Lower lobe of right lung (tissue), 2 donors: ENCODE measurements around the gene RIIAD1. TPM values are rescaled to one million over a fixed set of nuclear protein-coding genes. Genes with fewer than 3 reads are reported as not detected.
A peak's percentile ranks its signal among the peaks of the same experiment; 100 is the strongest.
"Not testable (repeated sequence)": the region's sequence is repeated elsewhere in the genome, so short reads cannot be mapped to it uniquely, and the experiment has no call there.

Experiments
- ATAC-seq, 2 donors: fragments of 200-7000 bp; cut with Tn5 transposase; one replicate each; pipeline ENCODE4 v1.9.1; 2020 to 2022; ENCODE audit warnings: mild to moderate bottlenecking in 2 of 2, moderate library complexity in 2 of 2
- DNase-seq: peaks from one replicate; pipeline ENCODE4 v3.0.0-alpha.2; 2020
- H3K27ac ChIP-seq: fragments of 200-600 bp; one replicate; pipeline ENCODE4 v1.8.0; 2022
- H3K27me3 ChIP-seq: fragments of 200-600 bp; one replicate; pipeline ENCODE4 v1.8.0; 2022; ENCODE audit warnings: low read depth
- H3K36me3 ChIP-seq: fragments of 200-600 bp; one replicate; pipeline ENCODE4 v1.8.0; 2022; ENCODE audit warnings: mild to moderate bottlenecking
- H3K4me1 ChIP-seq: fragments of 200-600 bp; one replicate; pipeline ENCODE4 v1.8.0; 2022
- H3K4me3 ChIP-seq: fragments of 200-600 bp; one replicate; pipeline ENCODE4 v1.8.0; 2022; ENCODE audit warnings: mild to moderate bottlenecking
- H3K9me3 ChIP-seq: fragments of 200-600 bp; one replicate; pipeline ENCODE4 v1.8.0; 2022
- CTCF ChIP-seq: fragments of 200-600 bp; IDR thresholded peaks from one replicate; pipeline ENCODE4 v1.8.0; 2022; ENCODE audit warnings: antibody characterized with exemption, mild to moderate bottlenecking
- intact Hi-C: fragments of 100-400 bp; cut with DNase I; formaldehyde crosslinking; loops from one replicate; pipeline ENCODE4 v1.11.0; 2022
- total RNA-seq: library from RNA; stranded (reverse); fragmentation: NEBNext Ultra II Directional; extraction: Animal tissue kit (Norgen Biotek cat#: 25700); gene quantifications from one replicate; pipeline ENCODE4 v1.2.1, GENCODE V29; 2021
- donor health status: DM: no; HTN: yes; CAD: no; lungs with severe emphysema.

RIIAD1 gene
- total RNA-seq, 1 donor from 2014 or later = not detected

- Histone ChIP-seq H3K36me3 (peaks cover 43% of the 10 kb centered on the region), H3K27ac (no peak overlapping the region), H3K4me3 (no peak overlapping the region), H3K27me3 (no peaks in the 10 kb centered on the region), H3K4me1 (peaks cover 8% of the 10 kb centered on the region), H3K9me3 (no peaks in the 10 kb centered on the region)
- intact Hi-C loops = no loop called here
- no peak for TF ChIP-seq CTCF
- no peak for DNase-seq
- ATAC-seq = no peak
Observed at GRCh38 chr1:151760597-151761385, 39.5 kb downstream of the RIIAD1 start.

GRCh38 chr1:151762941-151763921 lies 41.9 kb downstream of the RIIAD1 start, which contains the start of gene MRPL9:
TSS of gene MRPL9 (minus strand) at chr1:151763496. CDS start at chr1:151763479, 17 bp downstream.
- peak within 1 kb of the TSS; percentile 75 for H3K4me3 ChIP-seq
- peaks cover 39% of the 10 kb centered on the region for H3K36me3 ChIP-seq
- peaks cover 14% of the 10 kb centered on the region for H3K4me1 ChIP-seq
- peak; percentile 97 to 99 for ATAC-seq
- no peak for TF ChIP-seq CTCF
- peak within 1 kb of the TSS; percentile 86 for H3K27ac ChIP-seq
- intact Hi-C loops = no loop called here
- peak; percentile 87 for DNase-seq
- H3K27me3 ChIP-seq = no peaks in the 10 kb centered on the region
- no peaks in the 10 kb centered on the region for H3K9me3 ChIP-seq

- Histone ChIP-seq H3K4me3 (peak overlapping the region; percentile 75), H3K27ac (peak overlapping the region; percentile 86), H3K27me3 (no peaks in the 10 kb centered on the region), H3K36me3 (peaks cover 32% of the 10 kb centered on the region), H3K9me3 (no peaks in the 10 kb centered on the region), H3K4me1 (peaks cover 14% of the 10 kb centered on the region)
- TF ChIP-seq CTCF = no peak
- no peak for DNase-seq
- ATAC-seq = peak in 1 of 2 donors; percentile 7
- intact Hi-C loops = no loop called here
Observed at GRCh38 chr1:151763990-151764389, 42.7 kb downstream of the RIIAD1 start.

GRCh38 chr1:151768351-151769066 lies 47.2 kb downstream of the RIIAD1 start:
- H3K4me3 ChIP-seq, DNase-seq, H3K27me3 ChIP-seq, H3K9me3 ChIP-seq, H3K36me3 ChIP-seq, intact Hi-C loops: not testable (repeated sequence)
- Histone ChIP-seq H3K27ac (peak overlapping the region; percentile 47), H3K4me1 (peaks cover 14% of the 10 kb centered on the region)
- peak; percentile 79 to 84 for ATAC-seq

DNA sequence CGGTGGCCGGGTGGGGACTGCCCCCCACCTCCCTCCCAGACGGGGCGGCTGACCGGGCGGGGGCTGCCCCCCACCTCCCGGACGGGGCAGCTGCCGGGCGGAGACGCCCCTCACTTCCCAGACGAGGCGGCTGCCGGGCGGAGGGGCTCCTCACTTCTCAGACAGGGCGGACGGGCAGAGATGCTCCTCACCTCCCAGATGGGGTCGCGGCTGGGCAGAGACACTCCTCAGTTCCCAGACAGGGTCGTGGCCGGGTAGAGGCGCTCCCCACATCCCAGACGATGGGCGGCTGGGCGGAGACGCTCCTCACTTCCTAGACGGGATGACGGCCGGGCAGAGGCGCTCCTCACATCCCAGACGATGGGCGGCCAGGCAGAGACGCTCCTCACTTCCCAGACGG lies 47.9 kb downstream of the RIIAD1 start:
- H3K27me3 ChIP-seq, H3K36me3 ChIP-seq, H3K9me3 ChIP-seq, DNase-seq, ATAC-seq, H3K27ac ChIP-seq, H3K4me1 ChIP-seq, intact Hi-C loops, H3K4me3 ChIP-seq: not testable (repeated sequence)

GRCh38 chr1:151773702-151774101 lies 52.4 kb downstream of the RIIAD1 start:
- Histone ChIP-seq H3K4me1 (no peaks in the 10 kb centered on the region), H3K36me3 (peaks cover 49% of the 10 kb centered on the region), H3K9me3 (no peaks in the 10 kb centered on the region), H3K27me3 (no peaks in the 10 kb centered on the region), H3K27ac (no peak overlapping the region), H3K4me3 (no peak overlapping the region)
- intact Hi-C loops = no loop called here
- no peak for TF ChIP-seq CTCF
- no peak for DNase-seq
- peak; percentile 11 to 24 for ATAC-seq
